COLO668 (cell line): ENCODE data around the gene PTGDS.
A peak's percentile ranks its signal among the peaks of the same experiment; 100 is the strongest.

Experiments used
- DNase-seq: peaks from one replicate; lab custom pipeline; 2025; ENCODE audit not compliant: unreplicated experiment; lab: John Stamatoyannopoulos, UW

The PTGDS gene

GRCh38 chr9:137020771-137021567, 43.7 kb downstream of the PTGDS start:
- no peak for DNase-seq

- no peak for DNase-seq
Measured at GRCh38 chr9:137021568-137021978, 44.3 kb downstream of the PTGDS start.

DNA sequence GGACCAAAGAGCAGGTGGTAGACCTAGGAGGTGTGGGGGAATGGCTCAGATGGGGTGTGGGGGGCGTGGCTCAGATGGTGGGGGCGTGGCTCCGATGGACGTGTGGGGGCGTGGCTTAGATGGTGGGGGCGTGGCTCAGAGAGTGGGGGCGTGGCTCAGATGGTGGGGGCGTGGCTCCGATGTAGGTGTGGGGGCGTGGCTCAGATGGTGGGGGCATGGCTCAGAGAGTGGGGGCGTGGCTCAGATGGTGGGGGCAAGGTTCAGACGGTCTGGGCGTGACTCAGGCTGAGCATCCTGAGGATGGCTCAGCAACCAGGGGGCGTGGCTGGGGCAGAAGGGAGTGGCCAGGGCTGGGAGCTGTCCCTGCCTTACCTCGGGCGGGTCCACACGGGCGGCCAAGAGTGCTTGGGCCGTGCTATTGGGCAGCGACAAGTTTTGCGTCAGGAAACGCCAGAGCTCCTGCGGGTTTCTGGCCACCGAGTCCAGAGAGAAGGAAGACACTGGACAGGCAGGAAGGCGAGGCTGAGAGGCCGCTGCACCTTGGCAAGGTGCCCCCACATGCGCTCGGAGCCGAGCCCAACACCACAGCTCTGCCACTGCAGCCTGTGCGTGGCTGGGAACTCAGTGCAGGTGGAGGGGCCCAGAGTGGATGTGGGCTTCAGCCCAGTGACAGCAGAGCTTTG, 44.8 kb downstream of the PTGDS start:
- peak; percentile 88 for DNase-seq

DNA sequence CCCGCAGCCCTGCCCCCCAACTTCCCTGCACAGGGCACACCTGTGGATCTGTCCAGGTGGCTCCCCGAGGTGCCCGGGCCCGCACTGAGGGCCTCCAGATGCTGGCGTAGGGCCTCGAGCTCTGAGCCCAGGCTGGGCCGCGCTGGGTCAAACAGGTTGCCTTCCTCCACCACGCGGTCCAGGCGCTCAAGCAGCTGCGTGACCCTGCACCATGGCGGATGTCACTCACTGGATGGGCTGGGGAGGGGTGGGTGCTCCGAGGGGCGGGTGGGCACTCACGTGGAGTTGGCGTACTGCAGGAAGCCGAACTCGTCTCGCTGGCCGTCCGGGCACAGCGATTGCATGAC, 45.3 kb downstream of the PTGDS start:
- no peak for DNase-seq

DNA sequence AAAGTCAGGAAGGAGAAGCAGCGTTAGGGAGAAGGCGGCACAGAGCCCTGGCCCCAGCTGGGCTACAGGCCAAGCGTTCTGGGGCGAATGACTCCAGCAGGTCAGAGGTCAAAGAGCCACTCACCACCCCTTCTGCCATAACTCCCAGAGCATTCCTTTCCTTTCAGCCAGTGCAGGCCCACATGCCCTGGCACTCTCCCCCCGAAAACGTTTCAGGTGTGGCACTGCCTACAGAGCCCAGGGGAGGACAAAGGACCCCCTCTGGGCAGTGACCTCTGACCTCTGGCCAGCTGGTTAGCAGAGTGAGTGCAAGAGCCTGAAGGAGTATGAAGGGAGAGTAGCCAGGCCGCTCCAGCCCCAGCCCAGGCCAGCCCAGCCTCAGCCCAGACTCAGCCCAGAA, 45.9 kb downstream of the PTGDS start:
- no peak for DNase-seq

GRCh38 chr9:137023583-137023991, 46.3 kb downstream of the PTGDS start:
- no peak for DNase-seq

- DNase-seq = peak; percentile 97
Measured at GRCh38 chr9:137025517-137025966, 48.2 kb downstream of the PTGDS start.

- peak; percentile 51 for DNase-seq
Measured at GRCh38 chr9:137026384-137026783, 49.1 kb downstream of the PTGDS start.

DNA sequence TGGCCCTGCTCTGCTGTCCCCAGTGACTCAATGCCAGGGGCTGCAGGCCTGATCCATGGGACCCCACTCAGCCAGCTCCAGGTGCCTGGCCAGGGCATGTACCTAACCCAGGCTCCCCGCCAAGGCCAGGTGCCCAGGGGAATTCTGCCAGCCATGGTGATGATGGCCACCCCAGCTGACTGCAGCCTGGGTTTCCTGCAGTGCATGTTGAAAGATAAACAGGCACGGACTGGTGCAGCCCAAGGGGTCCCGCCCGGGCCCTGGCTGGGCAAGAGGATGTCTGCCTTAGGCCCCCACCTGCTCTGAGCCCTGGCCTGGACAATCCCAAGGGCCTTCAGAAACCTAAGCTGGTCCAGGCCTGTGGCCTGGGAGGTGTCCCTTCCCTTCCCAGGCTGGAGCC, 49.5 kb downstream of the PTGDS start:
- peak; percentile 51 for DNase-seq

- peak; percentile 71 for DNase-seq
Measured at GRCh38 chr9:137027369-137028262, 50.3 kb downstream of the PTGDS start, which contains the start of gene ABCA2. TSS of gene ABCA2 (minus strand) at chr9:137028237. CDS start at chr9:137028140, 97 bp downstream.

- DNase-seq = peak; percentile 89
Measured at GRCh38 chr9:137028263-137029057, 51.2 kb downstream of the PTGDS start.

GRCh38 chr9:137029058-137029936, 52.0 kb downstream of the PTGDS start:
- DNase-seq = peak; percentile 80

DNA sequence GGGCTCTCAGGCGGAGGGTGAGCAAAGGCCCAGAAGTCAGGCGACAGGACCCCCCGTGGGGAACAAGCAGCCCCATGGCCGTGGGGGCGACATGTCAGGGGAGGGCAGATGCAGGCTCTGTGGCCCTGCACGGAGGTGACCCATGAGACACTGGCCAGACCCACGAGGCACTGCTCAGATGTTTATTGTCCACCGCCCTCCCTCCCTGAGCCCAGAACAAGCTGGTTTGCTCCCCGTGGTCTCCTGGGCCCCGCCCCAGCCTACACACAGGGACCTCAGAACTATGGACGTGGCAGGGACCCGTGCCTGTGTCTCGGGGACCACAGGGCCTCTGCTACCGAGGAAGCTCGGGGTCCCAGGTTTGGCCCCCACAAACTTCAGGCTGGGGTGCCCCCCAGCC, 52.7 kb downstream of the PTGDS start:
- no peak for DNase-seq

DNA sequence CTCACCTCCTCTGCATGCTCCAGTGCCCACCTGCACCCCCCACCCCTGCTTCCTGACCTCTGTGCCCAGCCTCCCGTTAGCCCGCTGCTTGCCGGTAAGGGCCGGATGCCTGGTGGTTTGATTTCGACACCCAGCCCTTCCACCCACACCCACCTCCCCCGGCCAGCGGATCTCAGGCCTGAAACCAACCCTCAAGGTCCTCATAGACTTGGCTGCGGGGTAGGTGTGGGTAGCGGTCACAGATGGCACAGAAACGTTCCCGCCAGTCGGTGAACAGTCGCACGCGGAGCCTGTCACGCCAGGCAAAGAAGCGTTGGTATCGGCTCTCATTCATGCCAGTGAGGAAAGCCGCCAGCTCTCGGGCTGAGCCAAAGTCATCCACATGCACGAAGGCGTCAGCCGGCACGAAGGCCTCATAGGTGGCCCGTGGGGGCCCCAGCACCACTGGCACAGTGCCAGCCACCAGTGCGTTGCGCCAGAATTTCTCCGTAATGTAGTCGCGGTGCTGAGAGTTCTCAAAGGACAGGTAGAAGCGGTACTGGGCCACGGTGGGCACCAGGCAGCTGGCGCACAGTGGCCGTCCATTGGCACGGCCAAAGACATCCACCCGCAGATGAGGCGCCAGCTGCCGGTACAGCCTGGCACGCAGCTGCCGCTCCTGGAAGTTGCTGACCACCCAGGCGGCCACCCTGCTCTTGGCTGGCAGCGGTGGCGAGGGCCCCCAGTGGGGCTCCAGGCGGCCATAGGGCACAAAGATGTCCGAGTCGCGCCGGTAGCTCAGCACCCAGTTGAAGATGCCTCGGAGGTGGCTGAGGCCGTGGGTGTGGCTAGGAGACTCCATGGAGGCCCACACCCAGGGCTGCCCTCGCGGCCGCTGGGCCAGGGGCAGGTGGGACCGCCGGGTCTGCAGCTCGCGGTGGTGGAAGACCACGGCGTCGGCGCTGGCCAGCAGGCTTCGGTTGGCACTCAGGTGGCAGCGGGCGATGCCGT, 53.5 kb downstream of the PTGDS start:
- peak; percentile 24 for DNase-seq
